B cell (primary cell): Measurements from ENCODE around the gene MICU2. TPM values are rescaled to one million over a fixed set of nuclear protein-coding genes. Genes with fewer than 3 reads are reported as not detected.

ENCODE experiments used
- ATAC-seq: fragments of 200-7000 bp; cut with Tn5 transposase; one replicate; pipeline ENCODE4 v1.10.0; 2021; ENCODE audit warnings: low read depth, mild to moderate bottlenecking, moderate number of reproducible peaks, moderate library complexity
- CTCF ChIA-PET: fragments of 350-600 bp; sonication (Branson Sonifier 250); formaldehyde crosslinking; loops from one replicate; lab custom pipeline; 2021; ENCODE audit warnings: antibody characterized with exemption, inconsistent platforms; lab: Charles Lee
- POLR2A ChIA-PET: fragments of 350-600 bp; sonication (Branson Sonifier 250); formaldehyde crosslinking; loops from one replicate; lab custom pipeline; 2021; ENCODE audit warnings: antibody characterized with exemption; lab: Charles Lee
- DNase-seq: peaks from one replicate; pipeline ENCODE4 v3.0.0; 2013
- H2AFZ ChIP-seq: 2 replicates; pipeline ENCODE4 v1.6.1; 2012; ENCODE audit warnings: mild to moderate bottlenecking, low read depth, low read length; ENCODE audit not compliant: insufficient read depth, poor library complexity, severe bottlenecking
- H3K27ac ChIP-seq, 2 donors: 1 replicate in 1 of 2; 2 replicates in 1 of 2; pipeline ENCODE4 v1.5.1; 2012 to 2013; ENCODE audit warnings: low read length in 2 of 2, mild to moderate bottlenecking in 2 of 2, moderate library complexity in 1 of 2
- H3K27me3 ChIP-seq, 4 experiments: fragments of 200-600 bp in 1 of 4; sonication (generic) in 1 of 4; replicated peaks in 1 of 4; 1 replicate in 2 of 4; 2 replicates in 2 of 4; pipeline versions ENCODE4 v1.6.1 to v1.7.0; 2013 to 2016; ENCODE audit warnings: low read length in 3 of 4, mild to moderate bottlenecking in 2 of 4, mixed read lengths in 1 of 4, moderate library complexity in 1 of 4; ENCODE audit not compliant: insufficient read depth in 4 of 4, control insufficient read depth in 3 of 4; ENCODE audit errors: control extremely low read depth in 1 of 4
- H3K36me3 ChIP-seq, 2 experiments: replicated peaks in 1 of 2; 1 replicate in 1 of 2; 2 replicates in 1 of 2; pipeline versions ENCODE4 v1.6.1 to v1.7.1; 2013; ENCODE audit warnings: low read length in 1 of 2; ENCODE audit not compliant: insufficient read depth in 2 of 2, control insufficient read depth in 1 of 2; ENCODE audit errors: control extremely low read depth in 1 of 2, extremely low read depth in 1 of 2
- H3K4me1 ChIP-seq, 2 donors: fragments of 200-600 bp in 1 of 2; sonication (generic) in 1 of 2; 1 replicate in 1 of 2; 2 replicates in 1 of 2; pipeline versions ENCODE4 v1.5.1 to v1.6.1; 2013 to 2017; ENCODE audit warnings: low read length in 2 of 2; ENCODE audit not compliant: control insufficient read depth in 2 of 2, insufficient read depth in 2 of 2
- H3K4me2 ChIP-seq: replicated peaks from 2 replicates; pipeline ENCODE3; 2012; ENCODE audit warnings: mild to moderate bottlenecking, low read depth, low read length; ENCODE audit not compliant: poor library complexity, severe bottlenecking
- H3K4me3 ChIP-seq, 5 experiments: fragments of 200-600 bp in 1 of 5; sonication (generic) in 1 of 5; 1 replicate in 3 of 5; 2 replicates in 2 of 5; pipeline versions ENCODE4 v1.5.1 to v1.7.0; 2011 to 2016; ENCODE audit warnings: low read length in 4 of 5, mild to moderate bottlenecking in 4 of 5, low read depth in 2 of 5, control low read depth in 1 of 5, moderate library complexity in 1 of 5; ENCODE audit not compliant: insufficient read depth in 1 of 5; ENCODE audit errors: control extremely low read depth in 1 of 5, extremely low read depth in 1 of 5
- H3K79me2 ChIP-seq: fragments of 200-600 bp; sonication (generic); one replicate; pipeline ENCODE4 v1.6.0; 2016; ENCODE audit warnings: low read length; ENCODE audit not compliant: control insufficient read depth, insufficient read depth
- H3K9ac ChIP-seq: fragments of 200-600 bp; sonication (generic); 2 replicates; pipeline ENCODE4 v1.6.1; 2017; ENCODE audit warnings: mild to moderate bottlenecking, low read length, moderate library complexity
- H3K9me3 ChIP-seq, 3 donors: one replicate each; pipeline versions ENCODE4 v1.6.1 to v1.7.1; 2013; ENCODE audit warnings: low read length in 2 of 3; ENCODE audit not compliant: control insufficient read depth in 2 of 3, insufficient read depth in 1 of 3; ENCODE audit errors: control extremely low read depth in 1 of 3
- H4K20me1 ChIP-seq: 2 replicates; pipeline ENCODE4 v1.6.0; 2012; ENCODE audit warnings: mild to moderate bottlenecking, low read length; ENCODE audit not compliant: insufficient read depth, control insufficient read depth, poor library complexity, severe bottlenecking
- H3K27ac Mint-ChIP-seq: one replicate; pipeline ENCODE4 v1.8.0; 2021; ENCODE audit warnings: mixed read lengths
- H3K27me3 Mint-ChIP-seq: one replicate; pipeline ENCODE4 v1.8.0; 2021; ENCODE audit warnings: mixed read lengths
- H3K4me1 Mint-ChIP-seq: one replicate; pipeline ENCODE4 v1.8.0; 2021; ENCODE audit warnings: mixed read lengths
- H3K4me3 Mint-ChIP-seq: one replicate; pipeline ENCODE4 v1.8.0; 2021; ENCODE audit warnings: mixed read lengths
- H3K9me3 Mint-ChIP-seq: one replicate; pipeline ENCODE4 v1.8.0; 2022; ENCODE audit warnings: mixed read lengths; ENCODE audit not compliant: insufficient read depth
- CTCF ChIP-seq: fragments of 200-600 bp; IDR thresholded peaks from one replicate; pipeline ENCODE4 v1.8.0; 2022; ENCODE audit warnings: antibody characterized with exemption, mild to moderate bottlenecking
- WGBS: methylation state at CpG from one replicate; pipeline ENCODE4 v1.1.5; 2013; ENCODE audit warnings: missing lambda C conversion rate; ENCODE audit not compliant: insufficient coverage; 5-methylcytosine and 5-hydroxymethylcytosine counted together
- intact Hi-C: fragments of 100-400 bp; cut with micrococcal nuclease; formaldehyde crosslinking; loops from one replicate; pipeline ENCODE4 v1.10.0; 2022
- polyA plus RNA-seq: library from polyadenylated mRNA; depleted of rRNA; stranded (reverse); fragments of >200 nt; gene quantifications from 2 replicates; pipeline ENCODE4 v1.2.3, GENCODE V29; 2012
- total RNA-seq, 2 donors: library from RNA; stranded (reverse); fragments of 120-200 nt in 1 of 2; gene quantifications; 1 replicate in 1 of 2; 2 replicates in 1 of 2; pipeline versions ENCODE4 v1.2.3 to v1.2.4, GENCODE V29; 2013 to 2022

The MICU2 gene
- total and polyA plus RNA-seq, 2 donors (not counting 1 experiment from before 2014, with no cell fraction given): 52.2 to 56.7 TPM

DNA sequence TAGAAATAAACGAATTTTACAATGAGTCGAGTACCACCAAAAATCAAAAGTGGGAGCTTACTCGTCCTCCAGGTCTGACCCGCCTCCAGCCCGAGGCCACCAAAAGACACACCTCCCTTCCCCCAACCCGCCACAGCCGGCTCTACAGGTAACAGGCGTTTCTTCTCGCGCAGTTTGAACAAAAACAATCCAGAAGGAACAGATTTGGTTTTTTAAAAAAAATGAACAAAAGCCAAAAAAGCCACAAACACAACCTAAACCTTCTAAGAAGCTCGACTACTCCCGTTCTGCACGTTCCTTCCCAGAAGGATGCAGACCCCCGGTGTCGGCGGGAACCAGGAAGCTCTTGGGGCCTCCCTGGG lies 145.5 kb downstream of the MICU2 start:
- POLR2A ChIA-PET: interaction anchor here (1.6 to 1.8 kb wide), 2 partner anchors 145 to 282 kb away, joined by 3 to 4 read pairs; partner anchors contain the start of genes MICU2, MRPL57 and SKA3

More for the DNA sequence above, 145.5 kb downstream of the MICU2 start:
- no peaks in the 10 kb centered on the region for H3K27me3 Mint-ChIP-seq
- no peak for TF ChIP-seq CTCF
- Histone ChIP-seq H3K9me3 (peaks cover 0 to 7% (median 0%) of the 10 kb centered on the region in 3 donors), H3K36me3 (no peaks in the 10 kb centered on the region), H4K20me1 (peaks cover 28% of the 10 kb centered on the region), H3K4me3 (peak overlapping the region; percentile 51 to 94 (median 85)), H3K27ac (peak overlapping the region; percentile 64 to 86), H3K9ac (peak overlapping the region; percentile 87), H2AFZ (peak overlapping the region; percentile 79), H3K79me2 (peaks cover 55% of the 10 kb centered on the region), H3K4me1 (peaks cover 13 to 17% of the 10 kb centered on the region in 2 donors), H3K27me3 (no peaks in the 10 kb centered on the region), H3K4me2 (peak overlapping the region; percentile 80)
- WGBS: 0% methylated on average over 13 of the region's 16 CpGs
- H3K9me3 Mint-ChIP-seq: no peaks in the 10 kb centered on the region
- CTCF ChIA-PET: interaction anchor here (0.9 to 2.0 kb wide), 3 partner anchors 9 to 23 kb away, joined by 3 to 24 read pairs (median 4); no protein-coding TSS in a partner anchor
- intact Hi-C loops: loop anchor here (1.0 to 10.0 kb wide), 4 partner anchors 22 to 556 kb away; partner anchors contain the start of genes FGF9 and XPO4
- peaks cover 35% of the 10 kb centered on the region for H3K4me1 Mint-ChIP-seq
- DNase-seq: no peak
- H3K27ac Mint-ChIP-seq: peak overlapping the region; percentile 96
- peak overlapping the region; percentile 93 for H3K4me3 Mint-ChIP-seq
- ATAC-seq: no peak
